ENCODE results near the gene RDX.

Gene RDX

DNA sequence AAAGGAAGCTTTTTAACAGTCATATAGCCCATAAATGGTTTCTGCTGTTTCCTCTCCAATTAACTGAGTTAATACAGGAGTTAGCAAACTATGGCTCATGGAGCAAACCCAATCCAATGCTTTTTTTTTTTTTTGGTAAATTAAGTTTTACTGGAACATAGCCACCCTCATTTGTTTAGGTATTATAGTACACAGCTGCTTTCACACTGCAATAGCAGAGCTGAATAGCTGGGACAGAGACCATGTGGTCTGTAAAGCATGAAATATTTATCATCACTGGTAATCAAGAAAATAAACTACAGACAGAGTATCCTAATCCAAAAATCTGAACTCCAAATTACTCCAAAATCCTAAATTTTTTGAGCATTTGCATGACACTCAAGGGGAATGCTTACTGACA, 53.7 kb downstream of the RDX start:
- Histone ChIP-seq H3K9ac (ENCODE audit: low read length) (no peak overlapping the region), H3K27ac (ENCODE audit: low read length) (no peak overlapping the region), H3K9me3 (replicated peaks; ENCODE audit: insufficient read depth, low read length) (no peaks in the 10 kb centered on the region), H3F3A (ENCODE audit: insufficient read depth, low read length) (no peaks in the 10 kb centered on the region), H3K9me2 (replicated peaks; ENCODE audit: insufficient read depth, low read length) (no peaks in the 10 kb centered on the region), H3K27me3 (replicated peaks; ENCODE audit: insufficient read depth, low read length) (no peaks in the 10 kb centered on the region), H3K79me2 (ENCODE audit: low read length) (0 out of 2 replicates have a peak, but pooled peaks cover 4% of the 10 kb centered on the region), H2AFZ (ENCODE audit: low read length) (no peak overlapping the region), H3K4me2 (ENCODE audit: low read depth, low read length) (no peak overlapping the region), H4K20me1 (ENCODE audit: insufficient read depth, low read length) (no peaks in the 10 kb centered on the region), H3K36me3 (replicated peaks; ENCODE audit: insufficient read depth, low read length) (peaks cover under 1% of the 10 kb centered on the region; the same call in 1 of the 2 replicates), H3K4me3 (ENCODE audit: low read length) (no peak overlapping the region), H3K4me1 (ENCODE audit: low read length) (no peaks in the 10 kb centered on the region)
- TF ChIP-seq EZH2 (optimal IDR thresholded peaks at IDR 0.05; ENCODE audit: low read depth, low read length) (no peak), EZH2phosphoT487 (IDR thresholded peaks at IDR 0.05; ENCODE audit: low read length) (no peak)
- TF ChIP-seq, protein P1, sequence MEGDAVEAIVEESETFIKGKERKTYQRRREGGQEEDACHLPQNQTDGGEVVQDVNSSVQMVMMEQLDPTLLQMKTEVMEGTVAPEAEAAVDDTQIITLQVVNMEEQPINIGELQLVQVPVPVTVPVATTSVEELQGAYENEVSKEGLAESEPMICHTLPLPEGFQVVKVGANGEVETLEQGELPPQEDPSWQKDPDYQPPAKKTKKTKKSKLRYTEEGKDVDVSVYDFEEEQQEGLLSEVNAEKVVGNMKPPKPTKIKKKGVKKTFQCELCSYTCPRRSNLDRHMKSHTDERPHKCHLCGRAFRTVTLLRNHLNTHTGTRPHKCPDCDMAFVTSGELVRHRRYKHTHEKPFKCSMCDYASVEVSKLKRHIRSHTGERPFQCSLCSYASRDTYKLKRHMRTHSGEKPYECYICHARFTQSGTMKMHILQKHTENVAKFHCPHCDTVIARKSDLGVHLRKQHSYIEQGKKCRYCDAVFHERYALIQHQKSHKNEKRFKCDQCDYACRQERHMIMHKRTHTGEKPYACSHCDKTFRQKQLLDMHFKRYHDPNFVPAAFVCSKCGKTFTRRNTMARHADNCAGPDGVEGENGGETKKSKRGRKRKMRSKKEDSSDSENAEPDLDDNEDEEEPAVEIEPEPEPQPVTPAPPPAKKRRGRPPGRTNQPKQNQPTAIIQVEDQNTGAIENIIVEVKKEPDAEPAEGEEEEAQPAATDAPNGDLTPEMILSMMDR (IDR thresholded peaks at IDR 0.05; ENCODE audit: low read length), result no peak
- DNase-seq, result no peak

DNA sequence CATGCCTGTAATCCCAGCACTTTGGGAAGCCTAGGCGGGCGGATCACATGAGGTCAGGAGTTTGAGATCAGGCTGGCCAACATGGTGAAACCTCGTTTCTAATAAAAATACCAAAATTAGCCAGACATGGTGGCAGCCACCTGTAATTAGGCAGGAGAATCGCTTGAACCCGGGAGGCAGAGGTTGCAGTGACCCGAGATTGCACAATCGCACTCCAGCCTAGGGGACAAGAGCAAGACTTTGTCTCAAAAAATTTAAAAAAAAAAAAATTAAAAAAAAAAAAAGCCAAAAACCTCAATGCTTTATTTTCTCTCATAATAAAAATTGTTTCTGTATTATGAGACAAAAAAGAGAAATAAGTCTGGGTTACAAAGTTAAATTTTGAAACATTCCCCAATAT, 54.2 kb downstream of the RDX start:
- Histone ChIP-seq H2AFZ (ENCODE audit: low read length) (no peak overlapping the region), H3K4me3 (ENCODE audit: low read length) (no peak overlapping the region), H3F3A (ENCODE audit: insufficient read depth, low read length) (no peaks in the 10 kb centered on the region), H3K9me2 (replicated peaks; ENCODE audit: insufficient read depth, low read length) (no peaks in the 10 kb centered on the region), H3K9ac (ENCODE audit: low read length) (no peak overlapping the region), H3K4me1 (ENCODE audit: low read length) (no peaks in the 10 kb centered on the region), H3K27me3 (replicated peaks; ENCODE audit: insufficient read depth, low read length) (no peaks in the 10 kb centered on the region), H3K27ac (ENCODE audit: low read length) (no peak overlapping the region), H3K36me3 (replicated peaks; ENCODE audit: insufficient read depth, low read length) (peaks cover 3% of the 10 kb centered on the region; the same call in 1 of the 2 replicates), H3K9me3 (replicated peaks; ENCODE audit: insufficient read depth, low read length) (no peaks in the 10 kb centered on the region), H3K4me2 (ENCODE audit: low read depth, low read length) (no peak overlapping the region), H3K79me2 (ENCODE audit: low read length) (0 out of 2 replicates have a peak, but pooled peaks cover 4% of the 10 kb centered on the region), H4K20me1 (ENCODE audit: insufficient read depth, low read length) (no peaks in the 10 kb centered on the region)
- DNase-seq, result no peak
- TF ChIP-seq, protein P1 (IDR thresholded peaks at IDR 0.05; ENCODE audit: low read length), result no peak
- TF ChIP-seq EZH2 (optimal IDR thresholded peaks at IDR 0.05; ENCODE audit: low read depth, low read length) (no peak), EZH2phosphoT487 (IDR thresholded peaks at IDR 0.05; ENCODE audit: low read length) (no peak)

DNA sequence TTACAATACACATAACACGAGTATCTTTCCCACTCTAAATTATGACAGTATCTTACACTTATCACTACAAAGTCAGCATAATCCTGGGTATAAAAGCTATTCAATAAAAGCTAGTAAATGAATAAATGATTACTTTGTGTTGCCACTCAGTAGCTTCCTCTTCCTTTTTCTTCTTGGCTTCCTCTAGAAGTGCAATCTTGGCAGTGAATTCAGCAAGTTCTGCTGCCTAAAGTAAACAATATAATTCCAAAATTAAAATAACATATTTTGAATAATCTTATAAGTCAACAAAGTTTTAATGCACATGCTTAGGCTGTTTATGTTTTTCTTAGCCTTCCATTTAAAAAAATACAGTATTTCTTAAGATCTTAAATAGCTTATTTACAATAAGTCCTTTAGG, 60.4 kb downstream of the RDX start:
- Histone ChIP-seq H4K20me1 (ENCODE audit: insufficient read depth, low read length) (no peaks in the 10 kb centered on the region; the same call in 1 of the 2 replicates), H3K9ac (ENCODE audit: low read length) (no peak overlapping the region), H2AFZ (ENCODE audit: low read length) (no peak overlapping the region), H3K79me2 (ENCODE audit: low read length) (0 out of 2 replicates have a peak, but pooled peaks cover 4% of the 10 kb centered on the region), H3K4me3 (ENCODE audit: low read length) (no peak overlapping the region), H3K27me3 (replicated peaks; ENCODE audit: insufficient read depth, low read length) (no peaks in the 10 kb centered on the region), H3F3A (ENCODE audit: insufficient read depth, low read length) (no peaks in the 10 kb centered on the region; the same call in 1 of the 2 replicates), H3K9me2 (replicated peaks; ENCODE audit: insufficient read depth, low read length) (no peaks in the 10 kb centered on the region), H3K4me2 (ENCODE audit: low read depth, low read length) (no peak overlapping the region), H3K36me3 (replicated peaks; ENCODE audit: insufficient read depth, low read length) (peaks cover 7% of the 10 kb centered on the region), H3K27ac (ENCODE audit: low read length) (no peak overlapping the region), H3K9me3 (replicated peaks; ENCODE audit: insufficient read depth, low read length) (no peaks in the 10 kb centered on the region), H3K4me1 (ENCODE audit: low read length) (no peaks in the 10 kb centered on the region)
- TF ChIP-seq EZH2phosphoT487 (IDR thresholded peaks at IDR 0.05; ENCODE audit: low read length), result no peak
- no peak for DNase-seq

DNA sequence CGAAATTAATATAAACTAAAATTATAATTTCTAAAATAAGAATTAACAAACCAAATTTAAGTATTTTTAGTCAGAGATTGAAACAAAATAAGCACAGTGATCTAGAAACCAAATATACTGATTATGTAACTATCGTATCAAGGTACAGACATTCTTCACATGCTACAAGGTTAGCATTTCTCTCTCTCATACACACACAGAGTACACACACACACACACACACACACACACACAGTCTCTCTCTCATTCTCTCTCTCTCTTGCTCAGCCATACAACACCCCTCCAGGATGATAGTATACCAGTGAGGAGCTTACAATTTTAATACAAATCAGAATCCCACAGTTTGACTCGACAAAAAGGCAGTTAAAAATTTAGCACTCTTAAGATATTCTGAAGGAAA, 66.0 kb downstream of the RDX start:
- no peaks in the 10 kb centered on the region for H3K4me1 ChIP-seq (ENCODE audit: low read length)
- H3K27ac ChIP-seq (ENCODE audit: low read length), result no peak overlapping the region
- no peak overlapping the region for H3K4me2 ChIP-seq (ENCODE audit: low read depth, low read length)
- no peak for DNase-seq
- H3K36me3 ChIP-seq (replicated peaks; ENCODE audit: insufficient read depth, low read length), result peaks cover 4% of the 10 kb centered on the region
- TF ChIP-seq EZH2 (optimal IDR thresholded peaks at IDR 0.05; ENCODE audit: low read depth, low read length), result no peak
- no peak for TF ChIP-seq EZH2phosphoT487 (IDR thresholded peaks at IDR 0.05; ENCODE audit: low read length)
- TF ChIP-seq, protein P1 (IDR thresholded peaks at IDR 0.05; ENCODE audit: low read length), result no peak
- H3F3A ChIP-seq (ENCODE audit: insufficient read depth, low read length), result no peaks in the 10 kb centered on the region; the same call in 1 of the 2 replicates
- H3K9me2 ChIP-seq (replicated peaks; ENCODE audit: insufficient read depth, low read length), result no peaks in the 10 kb centered on the region
- H3K9ac ChIP-seq (ENCODE audit: low read length), result no peak overlapping the region
- H4K20me1 ChIP-seq (ENCODE audit: insufficient read depth, low read length), result no peaks in the 10 kb centered on the region; the same call in 1 of the 2 replicates
- H3K27me3 ChIP-seq (replicated peaks; ENCODE audit: insufficient read depth, low read length), result no peaks in the 10 kb centered on the region
- H3K79me2 ChIP-seq (ENCODE audit: low read length), result no peaks in the 10 kb centered on the region
- H3K4me3 ChIP-seq (ENCODE audit: low read length), result no peak overlapping the region
- H2AFZ ChIP-seq (ENCODE audit: low read length), result no peak overlapping the region
- H3K9me3 ChIP-seq (replicated peaks; ENCODE audit: insufficient read depth, low read length), result no peaks in the 10 kb centered on the region
